HG03139 (cell line): Measurements from ENCODE around the gene PARVA.
"Not testable (repeated sequence)": the region's sequence is repeated elsewhere in the genome, so short reads cannot be mapped to it uniquely, and the experiment has no call there.

ENCODE experiments used
- ATAC-seq: cut with Tn5 transposase; IDR thresholded peaks from one replicate; pipeline ENCODE4 v1.9.1; 2021; ENCODE audit not compliant: unreplicated experiment

Gene PARVA

GRCh38 chr11:12496181-12497025, 119.0 kb downstream of the PARVA start:
- no peak for ATAC-seq

- no peak for ATAC-seq
These were observed 120.1 kb downstream of the PARVA start for GRCh38 chr11:12497431-12497830.

GRCh38 chr11:12499071-12499470, 121.7 kb downstream of the PARVA start:
- no peak for ATAC-seq

- no peak for ATAC-seq
These were observed 124.7 kb downstream of the PARVA start for GRCh38 chr11:12502046-12502445.

- ATAC-seq = no peak
These were observed 125.7 kb downstream of the PARVA start for GRCh38 chr11:12503039-12503484.

- ATAC-seq = no peak
These were observed 126.5 kb downstream of the PARVA start for GRCh38 chr11:12503886-12504285.

GRCh38 chr11:12505183-12505582, 127.8 kb downstream of the PARVA start:
- ATAC-seq = no peak

GRCh38 chr11:12506404-12506921, 129.1 kb downstream of the PARVA start:
- ATAC-seq = no peak

- no peak for ATAC-seq
These were observed 130.0 kb downstream of the PARVA start for GRCh38 chr11:12507391-12507790.

GRCh38 chr11:12508151-12508751, 130.9 kb downstream of the PARVA start:
- ATAC-seq = no peak

GRCh38 chr11:12509371-12509770, 132.0 kb downstream of the PARVA start:
- ATAC-seq = no peak

- no peak for ATAC-seq
These were observed 134.8 kb downstream of the PARVA start for GRCh38 chr11:12512132-12512531.

- no peak for ATAC-seq
These were observed 135.5 kb downstream of the PARVA start for GRCh38 chr11:12512826-12513395.

- no peak for ATAC-seq
These were observed 139.2 kb downstream of the PARVA start for GRCh38 chr11:12516387-12517105.

- no peak for ATAC-seq
These were observed 139.9 kb downstream of the PARVA start for GRCh38 chr11:12517306-12517705.

GRCh38 chr11:12517741-12518140, 140.4 kb downstream of the PARVA start:
- ATAC-seq = no peak

GRCh38 chr11:12518606-12519385, 141.4 kb downstream of the PARVA start:
- no peak for ATAC-seq

- no peak for ATAC-seq
These were observed 142.7 kb downstream of the PARVA start for GRCh38 chr11:12520054-12520453.

- not testable (repeated sequence) for ATAC-seq
These were observed 143.2 kb downstream of the PARVA start for GRCh38 chr11:12520576-12520975.

GRCh38 chr11:12523180-12523924, 146.0 kb downstream of the PARVA start:
- no peak for ATAC-seq
